Activated T-cell treated with anti-CD3 and anti-CD28 coated beads for 48 hours (primary cell): ENCODE data around the gene DFFB.
"Not testable (repeated sequence)": the region's sequence is repeated elsewhere in the genome, so short reads cannot be mapped to it uniquely, and the experiment has no call there.

Source experiments
- DNase-seq: peaks from one replicate; pipeline ENCODE4 v3.0.0-alpha.2; 2020; ENCODE audit warnings: low read depth

The DFFB gene

DNA sequence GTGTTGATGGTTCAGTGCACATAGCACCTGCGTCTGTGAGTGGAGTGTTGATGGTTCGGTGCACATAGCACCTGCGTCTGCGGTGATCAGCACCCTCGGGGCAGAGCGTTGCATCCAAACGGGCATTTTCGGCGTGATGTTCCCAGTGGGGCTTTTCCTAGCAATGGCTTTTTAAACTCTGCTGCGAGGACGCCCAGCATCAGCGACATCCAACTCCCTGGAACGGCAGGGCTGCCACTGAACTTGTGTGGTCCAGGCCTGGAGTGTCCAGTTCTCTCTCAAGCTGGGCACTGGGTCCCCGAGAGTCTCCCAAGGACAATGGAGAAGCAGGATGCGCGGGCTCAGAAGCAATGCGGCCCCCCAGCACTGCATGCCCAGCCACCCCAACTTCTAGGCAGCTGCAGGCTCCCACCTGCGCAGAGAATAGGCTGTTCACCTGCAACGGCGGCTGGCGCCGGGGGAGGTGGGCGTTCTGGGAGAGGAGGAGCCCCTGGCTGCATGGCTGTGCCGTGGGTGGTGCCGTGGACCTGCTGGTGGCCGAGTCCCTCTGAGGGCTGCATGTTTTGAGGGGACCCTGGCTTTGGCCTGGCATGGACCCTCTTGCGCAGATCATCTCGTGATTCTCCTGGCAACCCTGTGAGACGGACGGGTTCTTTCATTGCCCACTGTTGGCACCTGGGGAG lies 52.9 kb downstream of the DFFB start:
- no peak for DNase-seq

DNA sequence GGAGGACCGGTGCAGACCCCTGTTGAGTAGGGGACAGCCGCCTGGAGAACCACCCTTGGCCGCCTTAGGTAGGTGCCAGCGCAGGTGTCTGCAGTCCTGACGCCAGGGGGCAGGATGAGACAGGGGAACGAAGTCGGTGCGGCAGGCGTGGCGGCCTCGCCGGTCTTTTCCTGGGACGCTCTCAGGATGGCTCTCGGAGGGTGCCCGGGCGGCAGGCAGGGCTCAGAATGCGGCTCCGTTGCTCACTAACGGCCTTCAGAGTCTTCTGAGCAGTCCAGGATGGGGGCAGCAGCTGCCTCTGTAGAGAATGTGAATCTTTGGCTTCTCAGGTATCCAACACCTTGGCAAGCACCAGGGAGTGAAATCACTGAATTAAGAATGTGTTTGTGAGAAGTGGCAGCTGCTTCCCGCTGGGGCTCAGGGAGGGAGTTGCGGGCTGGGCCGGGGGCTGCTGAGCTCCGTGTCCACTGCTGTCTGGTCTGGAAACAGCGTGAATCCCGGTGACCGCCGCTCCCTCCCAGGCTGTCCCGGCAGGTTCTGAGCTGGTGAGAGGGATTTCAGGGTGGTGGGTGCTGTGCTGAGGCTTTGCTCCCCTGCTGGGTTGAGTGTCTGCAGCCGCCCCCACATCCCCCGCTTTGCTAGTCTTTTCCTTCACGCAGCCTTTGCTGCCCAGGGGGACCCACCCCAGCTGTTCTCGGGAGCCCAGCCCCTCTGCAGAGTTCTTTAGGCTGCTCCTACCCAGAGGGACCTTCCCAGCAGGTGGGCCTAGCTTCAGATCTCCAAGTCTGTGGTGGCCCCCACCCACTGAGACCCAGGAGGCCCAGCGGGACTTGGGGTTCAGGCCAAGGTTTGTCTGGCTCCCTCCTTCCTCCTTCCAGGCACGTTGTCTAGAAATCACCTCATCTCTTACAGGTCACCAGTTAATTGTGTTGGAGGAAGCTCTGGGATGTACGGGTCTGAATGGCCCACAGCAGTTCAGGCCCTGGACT lies 53.9 kb downstream of the DFFB start:
- peak; percentile 74 for DNase-seq

DNA sequence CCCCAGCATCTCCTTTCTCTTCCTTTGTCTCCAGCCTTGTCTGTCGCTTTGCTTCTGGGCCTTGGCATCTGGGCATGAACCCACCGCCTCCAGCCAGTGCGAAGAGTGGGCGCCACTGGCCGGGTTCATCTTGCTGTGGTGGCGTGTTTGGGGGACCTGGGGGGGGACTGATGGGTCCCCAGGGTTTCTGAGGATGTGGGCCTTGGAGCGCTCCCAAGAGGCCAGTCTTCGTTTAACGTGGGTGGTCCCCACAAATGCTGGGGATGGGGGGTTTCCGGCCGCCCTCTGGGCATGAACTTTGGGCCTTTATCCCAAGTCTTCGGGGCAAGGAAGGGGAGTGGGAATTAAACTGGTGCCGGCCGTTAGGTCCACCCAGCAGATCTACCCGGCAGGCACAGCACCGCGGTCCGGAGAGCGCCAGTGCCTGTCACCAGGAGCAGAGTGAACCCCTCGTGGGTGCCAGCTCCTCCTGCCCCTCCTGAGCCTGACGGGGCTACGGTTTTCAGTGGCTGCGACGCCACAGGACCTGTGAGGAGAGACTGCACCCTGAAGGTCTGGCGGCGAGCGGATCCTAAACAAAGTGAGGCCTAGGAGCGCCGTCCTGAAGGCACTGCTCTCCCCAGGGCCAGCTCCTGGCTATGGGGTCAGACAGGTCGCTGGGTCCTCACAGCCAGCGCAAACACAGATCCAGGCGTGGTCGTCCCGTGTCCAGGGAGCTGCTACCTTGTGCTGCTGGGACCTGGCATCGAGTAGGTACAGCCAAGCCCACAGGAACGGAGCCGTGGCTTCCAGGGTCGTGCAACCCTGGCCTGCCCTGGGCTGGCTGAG lies 54.9 kb downstream of the DFFB start:
- no peak for DNase-seq

DNA sequence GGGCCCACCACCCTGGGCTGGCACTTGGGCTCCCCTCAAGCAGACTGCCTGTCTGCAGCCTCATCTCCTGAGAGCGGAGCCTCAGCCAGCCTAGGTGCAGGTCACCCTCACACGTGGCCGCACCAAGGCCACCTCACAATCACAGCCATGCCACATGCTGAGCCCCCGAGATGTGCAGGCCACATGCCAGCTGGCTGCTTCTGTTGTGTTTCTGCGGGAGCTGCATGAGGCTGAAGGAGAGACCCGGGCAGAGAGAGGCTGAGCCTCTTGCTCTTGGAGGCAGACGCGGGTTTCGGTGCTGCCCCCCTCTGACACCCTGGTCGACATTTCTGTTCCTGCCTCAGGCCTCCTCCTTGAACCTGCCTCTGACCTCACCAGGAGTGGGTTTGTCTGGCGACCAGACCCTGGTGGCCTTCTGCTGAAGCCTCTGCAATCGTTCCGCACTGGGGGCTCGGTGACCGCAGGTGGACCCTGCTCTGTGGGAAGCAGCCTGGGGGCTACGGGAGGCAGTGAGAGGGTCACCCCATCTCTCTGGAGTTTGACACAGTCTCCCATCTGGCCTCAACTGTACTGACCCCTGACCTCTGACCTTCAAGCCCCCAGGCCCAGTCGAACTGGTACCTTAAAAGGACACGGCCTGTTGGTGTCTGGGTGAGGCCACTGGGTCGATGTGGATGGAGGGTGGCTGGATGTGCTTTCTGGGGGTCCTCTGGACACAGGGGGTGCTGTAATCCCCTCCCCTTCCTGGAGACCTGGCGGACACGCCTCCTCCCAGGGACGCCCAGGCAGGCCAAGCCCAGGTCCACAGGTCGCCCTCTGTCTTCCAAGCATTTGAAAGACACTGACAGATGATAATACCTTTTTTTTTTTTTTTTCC lies 55.8 kb downstream of the DFFB start:
- no peak for DNase-seq

DNA sequence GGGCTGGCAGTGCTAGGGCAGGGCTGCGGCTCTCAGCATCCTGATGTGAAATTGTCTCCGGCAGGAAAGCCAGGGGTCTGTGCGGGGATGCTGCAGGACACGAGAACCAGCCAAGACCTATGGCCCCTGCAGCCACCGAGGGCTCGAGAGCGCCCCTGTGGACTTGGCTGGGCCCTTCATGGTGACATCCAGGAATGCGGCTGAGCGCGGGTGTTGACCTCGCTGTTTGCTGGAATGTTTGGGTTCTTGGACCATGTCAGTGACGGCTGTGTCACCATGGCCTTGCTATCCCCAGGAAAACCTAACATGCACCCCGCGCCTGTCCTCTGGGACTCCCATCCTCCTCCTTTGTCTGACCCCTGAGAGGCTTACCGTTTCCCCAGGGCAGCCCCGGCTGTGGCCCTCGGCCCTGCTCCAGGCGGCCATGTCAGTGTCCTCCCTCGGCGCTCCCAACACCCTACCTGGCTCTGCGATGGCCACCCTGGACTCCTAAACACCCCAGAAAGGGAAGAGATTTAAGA lies 57.1 kb downstream of the DFFB start:
- no peak for DNase-seq

DNA sequence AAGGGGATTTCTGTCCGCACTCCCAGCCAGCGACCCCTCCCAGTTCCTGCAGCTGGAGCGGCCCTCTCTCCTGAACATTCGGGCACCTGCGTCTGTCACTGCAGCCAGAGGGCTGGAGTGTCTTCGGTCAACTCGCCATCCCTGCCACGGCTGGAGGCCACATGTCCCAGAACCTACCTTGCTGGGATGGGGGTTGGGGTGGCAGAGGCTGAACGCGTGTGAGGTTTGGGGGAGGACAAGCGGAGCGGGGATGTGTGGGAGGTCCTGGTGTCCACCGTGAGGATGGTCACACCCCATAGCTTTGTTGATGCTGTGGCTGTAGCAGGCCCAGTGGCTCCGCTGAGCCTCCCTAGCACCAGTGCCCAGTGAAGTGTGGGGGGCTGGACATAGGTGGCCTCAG lies 57.6 kb downstream of the DFFB start:
- DNase-seq = no peak

DNA sequence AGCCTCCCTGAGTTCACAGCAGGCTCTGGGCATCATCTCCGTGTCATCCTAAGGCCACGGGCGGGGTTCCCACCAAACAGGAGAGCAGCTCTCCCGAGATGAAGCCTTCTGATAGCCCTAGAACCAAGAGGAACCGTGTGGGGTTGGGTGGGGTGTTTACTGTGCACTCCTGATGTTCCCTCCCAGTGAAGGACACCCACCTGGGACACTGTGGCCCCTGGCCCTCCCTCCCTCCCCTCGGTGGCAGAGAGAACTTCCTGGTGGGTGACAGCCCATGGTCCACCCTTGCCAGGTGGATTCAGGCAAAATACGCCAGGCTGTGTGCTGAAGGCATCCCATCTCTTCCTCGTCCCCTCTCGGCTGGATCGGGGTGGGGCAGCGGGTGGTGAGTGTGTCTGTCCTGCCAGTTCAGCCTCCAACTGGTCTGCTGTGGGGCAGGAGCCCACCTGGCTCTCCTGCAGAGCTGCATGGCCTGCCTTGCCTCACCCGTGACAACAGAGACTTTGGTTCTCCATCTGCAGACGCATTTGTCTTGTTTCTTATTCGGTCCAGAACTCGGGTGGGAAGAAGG lies 58.4 kb downstream of the DFFB start:
- no peak for DNase-seq

DNA sequence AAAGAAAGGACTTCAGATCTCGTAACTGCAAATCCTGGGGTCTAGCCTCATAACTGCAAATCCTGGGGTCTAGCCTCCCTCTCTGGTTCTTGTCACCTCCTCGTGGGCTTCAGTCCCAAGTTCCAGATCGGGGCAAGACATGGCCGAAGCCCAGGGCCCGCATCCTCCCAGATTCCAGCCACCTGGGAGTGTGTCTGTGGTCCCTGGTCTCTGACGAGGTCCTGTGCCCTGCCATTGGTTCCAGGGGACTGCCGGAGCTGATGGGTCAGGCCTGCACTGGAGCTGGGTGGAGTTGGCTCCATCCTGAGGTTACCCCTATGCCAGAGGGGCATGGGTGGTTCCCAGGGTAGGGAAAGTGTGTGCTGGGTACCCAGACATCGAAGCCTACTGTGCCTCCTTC lies 60.5 kb downstream of the DFFB start:
- DNase-seq = no peak

DNA sequence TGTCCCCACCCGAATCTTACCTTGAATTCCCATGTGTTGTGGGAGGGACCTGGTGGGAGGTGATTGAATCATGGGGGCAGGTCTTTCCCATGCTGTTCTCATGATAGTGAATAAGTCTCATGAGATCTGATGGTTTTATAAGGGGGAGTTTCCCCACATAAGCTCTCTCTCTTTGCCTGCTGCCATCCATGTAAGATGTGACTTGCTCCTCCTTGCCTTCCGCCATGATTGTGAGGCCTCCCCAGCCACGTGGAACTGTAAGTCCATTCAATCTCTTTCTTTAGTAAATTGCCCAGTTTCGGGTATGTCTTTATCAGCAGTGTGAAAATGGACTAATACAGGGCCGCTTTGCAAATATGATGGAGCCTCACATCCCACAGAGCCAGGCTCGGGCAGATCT lies 61.1 kb downstream of the DFFB start:
- DNase-seq = not testable (repeated sequence)

DNA sequence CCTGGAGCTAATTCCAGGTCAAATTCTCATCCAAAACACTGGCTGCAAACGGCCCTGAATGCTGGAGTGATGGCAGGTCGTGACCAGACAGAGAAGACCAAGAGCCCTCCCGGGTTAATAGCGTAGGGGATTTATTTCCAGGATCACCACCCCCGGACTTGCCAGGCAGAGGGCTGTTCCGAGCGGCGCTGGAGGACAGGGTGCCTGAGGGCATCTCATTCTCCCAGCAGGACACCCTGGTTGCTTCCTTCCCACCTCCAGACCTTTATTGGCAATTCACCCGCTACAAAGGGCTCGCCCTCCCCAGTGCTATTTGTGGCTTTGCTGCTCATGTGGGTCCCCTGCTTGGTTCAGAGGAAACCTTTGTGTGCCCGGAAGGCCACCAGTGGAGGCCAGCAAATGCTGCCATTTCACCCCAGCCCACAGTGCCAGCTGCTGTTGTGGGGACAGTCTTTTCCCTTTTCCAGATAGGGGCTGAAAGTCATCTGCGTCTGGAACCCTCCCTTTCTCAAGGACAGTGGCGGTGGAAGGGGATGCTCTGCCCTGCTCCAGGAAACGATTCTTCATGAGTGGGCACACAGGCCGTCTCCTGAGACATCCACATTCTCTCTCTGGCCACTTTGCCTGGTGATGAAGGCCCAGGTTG lies 61.8 kb downstream of the DFFB start:
- no peak for DNase-seq

DNA sequence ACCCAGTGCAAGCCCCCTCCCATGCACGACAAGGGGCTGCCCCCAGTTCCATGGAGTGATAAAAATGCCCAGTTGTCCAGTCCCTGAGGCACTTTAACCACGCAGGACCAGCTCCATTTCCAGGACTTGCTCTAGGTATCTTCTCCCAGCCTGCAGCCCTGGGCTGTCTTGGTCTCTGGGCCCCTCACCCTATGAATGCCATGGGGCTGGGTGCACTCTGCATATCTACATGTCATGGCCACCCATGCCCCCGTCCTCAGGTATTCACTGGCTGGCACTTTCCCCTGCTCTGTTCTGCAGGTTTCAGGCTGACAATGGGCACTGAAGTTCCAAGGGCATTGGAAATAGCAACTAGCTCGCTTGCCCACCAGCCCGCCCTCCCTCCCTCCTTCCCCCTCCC lies 62.4 kb downstream of the DFFB start:
- no peak for DNase-seq

DNA sequence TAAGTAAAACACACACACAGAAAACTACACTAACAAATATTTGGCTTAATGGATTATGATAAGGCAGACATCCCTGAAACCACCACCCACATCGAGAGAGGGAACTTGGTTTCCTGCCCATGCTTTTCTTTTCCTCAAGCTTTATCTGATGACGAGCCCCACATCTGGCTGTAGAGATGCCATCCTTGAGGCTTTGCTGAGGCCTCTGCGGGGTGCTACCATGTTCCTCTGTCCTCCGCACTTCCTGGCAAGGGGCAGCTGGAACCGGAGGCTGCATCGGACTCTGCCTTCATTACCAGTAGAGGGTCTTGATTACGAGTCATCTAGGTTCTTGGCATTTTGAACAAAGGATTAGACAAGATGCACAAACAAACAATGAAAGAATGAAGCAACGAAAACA lies 64.5 kb downstream of the DFFB start:
- DNase-seq = no peak

DNA sequence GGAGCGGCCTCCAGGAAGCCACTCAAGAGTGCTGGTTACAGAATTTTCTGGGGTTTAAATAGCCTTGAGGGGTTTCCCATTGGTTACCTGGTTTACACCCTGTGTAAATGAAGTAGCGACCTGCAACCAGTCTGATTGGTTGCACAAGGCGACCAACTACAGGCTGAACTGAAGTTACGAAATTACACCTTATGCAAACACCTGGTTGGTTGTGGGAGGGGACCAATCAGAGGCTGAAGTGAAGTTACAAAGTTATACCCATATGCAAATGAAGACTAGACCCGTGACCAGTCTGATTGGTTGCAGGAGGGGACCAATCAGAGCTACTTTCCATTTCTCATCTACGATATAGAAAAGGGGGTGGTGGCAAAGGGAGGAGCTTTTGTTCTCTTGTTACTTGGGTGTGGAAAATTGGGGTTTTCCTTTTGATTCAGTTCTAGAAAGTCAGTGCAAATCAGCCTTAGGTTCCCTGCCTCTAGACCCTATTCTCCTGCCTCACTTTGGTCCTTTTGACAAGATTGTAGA lies 65.0 kb downstream of the DFFB start:
- DNase-seq = no peak

DNA sequence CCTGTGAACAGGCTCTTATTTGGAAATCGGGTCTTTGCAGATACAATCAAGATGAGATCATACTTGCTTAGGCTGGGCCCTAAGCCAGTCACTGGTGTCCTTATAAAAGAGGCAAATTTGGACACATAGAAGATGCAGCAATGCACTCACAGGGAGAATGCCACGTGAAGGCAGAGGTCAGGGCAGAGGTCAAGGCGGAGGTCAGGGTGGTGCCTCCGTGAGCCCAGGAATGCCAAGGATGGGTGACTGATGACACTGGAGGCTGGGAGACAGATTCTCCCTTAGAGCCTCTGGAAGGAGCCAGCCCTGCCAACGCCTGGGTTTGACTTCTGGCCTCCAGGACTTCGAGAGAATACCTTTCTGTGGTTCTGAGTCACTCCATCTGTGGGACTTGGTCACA lies 65.6 kb downstream of the DFFB start:
- DNase-seq = no peak

DNA sequence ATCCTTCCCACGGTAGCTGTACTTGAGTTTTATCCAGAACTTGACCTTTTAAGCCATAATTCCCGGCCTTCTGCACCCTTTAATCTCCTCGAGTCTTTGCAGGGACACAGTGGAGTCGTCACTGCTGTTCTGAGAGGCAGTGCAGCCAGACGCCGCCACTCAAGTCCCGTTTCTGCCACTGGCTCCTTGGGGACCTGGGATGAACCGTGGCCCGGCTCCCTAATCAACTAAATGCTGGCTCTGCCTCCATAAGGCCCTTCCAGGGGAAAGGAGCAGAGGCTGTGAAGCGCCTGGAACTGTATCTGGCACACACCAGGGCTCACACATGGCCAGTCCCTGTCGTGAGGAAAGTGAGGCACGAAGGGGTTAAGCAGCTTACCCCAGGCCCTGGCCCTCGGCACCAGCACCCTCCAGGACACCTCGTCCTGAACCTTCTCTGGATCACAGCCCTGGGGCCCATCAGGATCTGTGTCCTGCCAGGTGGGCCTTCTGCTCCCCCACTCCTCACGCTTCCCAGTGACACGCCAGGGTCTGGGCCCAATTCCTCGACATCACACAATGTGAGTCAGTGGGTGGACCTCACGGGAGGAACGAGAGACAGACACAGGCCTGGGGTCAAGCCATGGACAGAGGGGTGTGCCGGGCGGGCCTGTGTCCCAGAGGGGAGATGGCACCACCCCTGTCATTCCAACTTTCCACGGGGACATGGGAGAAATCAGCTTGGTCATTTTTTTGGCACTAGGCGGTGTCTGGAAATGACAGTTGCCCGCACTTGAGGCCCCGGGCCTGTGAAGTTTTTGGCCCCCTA lies 66.3 kb downstream of the DFFB start:
- no peak for DNase-seq

DNA sequence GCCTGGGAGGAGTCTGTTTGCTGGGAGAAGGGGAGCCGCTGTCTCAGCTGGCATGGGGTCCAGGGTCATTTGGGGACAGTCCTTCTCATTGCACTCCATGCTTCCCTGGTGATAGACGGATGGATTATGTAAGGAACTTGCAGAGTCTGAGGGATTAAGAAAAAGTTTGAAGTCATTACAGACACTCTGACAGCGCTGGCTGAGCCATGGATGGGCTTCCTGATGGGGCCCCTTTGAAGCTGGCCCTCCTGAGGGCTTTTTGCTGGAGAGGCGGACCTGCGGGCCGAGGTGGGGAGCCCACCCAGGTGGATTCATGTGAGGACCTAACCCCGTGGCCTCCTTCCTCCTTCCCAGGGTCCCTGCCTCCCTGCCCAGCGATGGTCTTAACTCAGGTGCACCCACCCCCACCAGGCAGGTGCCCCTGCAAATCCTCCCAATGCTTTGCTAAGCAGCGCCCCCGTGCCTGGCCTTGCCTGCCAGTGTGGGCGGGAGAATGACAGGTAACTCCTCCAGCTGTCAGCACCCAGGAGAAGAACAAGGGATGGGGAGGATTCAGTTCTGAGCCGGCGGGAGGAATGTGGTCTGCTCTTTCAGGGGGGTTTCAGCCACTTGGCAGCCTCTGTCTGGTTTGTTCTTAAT lies 67.0 kb downstream of the DFFB start:
- no peak for DNase-seq

DNA sequence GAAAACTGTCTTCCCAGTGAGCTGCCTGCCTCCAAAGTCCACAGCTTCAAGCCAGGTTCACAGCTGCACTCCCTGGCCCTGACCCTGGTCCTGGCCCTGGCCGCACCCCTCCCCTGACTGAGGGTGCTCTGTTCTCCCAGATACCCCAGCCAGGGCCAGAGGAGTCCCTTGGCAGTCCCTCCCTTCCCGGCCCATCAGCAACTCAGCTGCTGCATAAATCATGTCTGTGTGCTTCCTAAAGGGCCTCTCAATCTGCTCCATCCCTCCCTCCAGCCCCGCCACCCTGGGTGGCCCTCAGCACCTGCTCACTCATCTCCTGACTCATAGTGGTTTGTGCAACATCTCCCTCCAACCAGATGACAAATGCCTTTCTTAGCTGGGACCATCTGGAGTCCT lies 67.5 kb downstream of the DFFB start:
- DNase-seq = no peak

DNA sequence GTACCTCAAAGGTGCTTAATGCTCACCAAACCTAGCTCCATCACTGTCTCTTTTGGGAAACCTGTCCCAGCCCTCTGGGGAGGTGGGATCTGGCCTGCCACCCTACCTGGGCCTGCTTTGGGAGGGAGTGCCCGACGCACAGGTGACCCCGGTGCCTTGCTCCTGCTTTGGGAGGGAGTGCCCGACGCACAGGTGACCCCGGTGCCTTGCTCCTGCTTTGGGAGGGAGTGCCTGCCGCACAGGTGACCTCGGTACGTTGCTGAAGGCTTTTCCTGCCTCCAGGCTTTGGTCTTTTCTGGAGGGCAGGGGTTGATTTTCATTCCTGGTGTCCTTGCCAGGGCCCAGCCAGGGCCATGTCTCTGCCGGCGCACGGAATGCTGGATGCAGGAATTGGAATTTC lies 68.0 kb downstream of the DFFB start:
- no peak for DNase-seq

DNA sequence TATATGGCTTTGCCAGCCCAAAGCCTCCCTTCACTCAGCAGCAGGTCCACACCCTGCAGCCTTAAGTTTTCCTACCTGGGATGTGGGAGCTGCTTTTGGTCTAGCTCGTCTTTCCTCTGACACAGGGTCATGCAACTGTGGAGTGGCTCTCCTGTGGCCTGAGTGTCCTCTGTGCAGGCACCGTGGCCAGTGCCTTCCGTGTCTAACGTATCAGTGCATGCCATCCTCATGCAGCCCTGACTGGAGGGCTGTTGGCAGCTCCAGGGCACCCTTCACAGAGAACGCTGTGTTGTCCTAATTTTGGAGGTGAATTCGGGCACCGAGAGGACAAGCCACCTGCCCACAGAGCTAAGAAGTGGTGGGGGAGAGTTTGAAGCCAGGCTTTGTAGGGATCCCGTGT lies 68.5 kb downstream of the DFFB start:
- DNase-seq = no peak
